Thymus (tissue), 11 donors: Measurements from ENCODE around the gene CPA4. TPM values are rescaled to one million over a fixed set of nuclear protein-coding genes. Genes with fewer than 3 reads are reported as not detected.
A peak's percentile ranks its signal among the peaks of the same experiment; 100 is the strongest.

ENCODE experiments used
- DNase-seq, 9 donors: peaks; one replicate each; pipeline ENCODE4 v3.0.0-alpha.2; 2013; ENCODE audit warnings: low spot score in 9 of 9, low read depth in 6 of 9, missing footprints in 1 of 9
- H3K27ac ChIP-seq, 2 donors: one replicate each; pipeline ENCODE4 v1.5.1; 2013; ENCODE audit warnings: control low read depth in 1 of 2, low read depth in 1 of 2, low read length in 1 of 2, mild to moderate bottlenecking in 1 of 2, moderate library complexity in 1 of 2
- H3K27me3 ChIP-seq, 2 donors: one replicate each; pipeline ENCODE4 v1.5.1; 2013; ENCODE audit warnings: low read length in 1 of 2; ENCODE audit not compliant: control insufficient read depth in 2 of 2, insufficient read depth in 1 of 2
- H3K36me3 ChIP-seq, 2 donors: one replicate each; pipeline ENCODE4 v1.5.1; 2013; ENCODE audit warnings: low read length in 1 of 2, mild to moderate bottlenecking in 1 of 2, moderate library complexity in 1 of 2; ENCODE audit not compliant: control insufficient read depth in 2 of 2, insufficient read depth in 2 of 2
- H3K4me1 ChIP-seq, 2 donors: one replicate each; pipeline ENCODE4 v1.5.1; 2013; ENCODE audit warnings: low read length in 2 of 2; ENCODE audit not compliant: control insufficient read depth in 2 of 2, insufficient read depth in 2 of 2
- H3K4me3 ChIP-seq, 2 donors: one replicate each; pipeline ENCODE4 v1.5.1; 2013; ENCODE audit warnings: low read length in 2 of 2, control low read depth in 1 of 2, mild to moderate bottlenecking in 1 of 2
- H3K9me3 ChIP-seq, 2 donors: one replicate each; pipeline ENCODE4 v1.5.1; 2013; ENCODE audit warnings: low read length in 1 of 2, mild to moderate bottlenecking in 1 of 2; ENCODE audit not compliant: control insufficient read depth in 2 of 2, insufficient read depth in 1 of 2
- WGBS: extraction: QIAGEN DNeasy Blood & Tissue Kit; methylation state at CpG from one replicate; pipeline ENCODE4 v1.1.7; 2013; 5-methylcytosine and 5-hydroxymethylcytosine counted together
- polyA plus RNA-seq: library from polyadenylated mRNA; stranded (reverse); fragments of 200-250 nt; gene quantifications from one replicate; pipeline ENCODE4 v1.2.3, GENCODE V29; 2013
- total RNA-seq: library from RNA; stranded (reverse); fragments of 120-200 nt; gene quantifications from one replicate; pipeline ENCODE4 v1.2.4, GENCODE V29; 2013
- donor health status: healthy.

Gene CPA4
- total and polyA plus RNA-seq, 2 donors: 0.96 to 0.99 TPM

DNA sequence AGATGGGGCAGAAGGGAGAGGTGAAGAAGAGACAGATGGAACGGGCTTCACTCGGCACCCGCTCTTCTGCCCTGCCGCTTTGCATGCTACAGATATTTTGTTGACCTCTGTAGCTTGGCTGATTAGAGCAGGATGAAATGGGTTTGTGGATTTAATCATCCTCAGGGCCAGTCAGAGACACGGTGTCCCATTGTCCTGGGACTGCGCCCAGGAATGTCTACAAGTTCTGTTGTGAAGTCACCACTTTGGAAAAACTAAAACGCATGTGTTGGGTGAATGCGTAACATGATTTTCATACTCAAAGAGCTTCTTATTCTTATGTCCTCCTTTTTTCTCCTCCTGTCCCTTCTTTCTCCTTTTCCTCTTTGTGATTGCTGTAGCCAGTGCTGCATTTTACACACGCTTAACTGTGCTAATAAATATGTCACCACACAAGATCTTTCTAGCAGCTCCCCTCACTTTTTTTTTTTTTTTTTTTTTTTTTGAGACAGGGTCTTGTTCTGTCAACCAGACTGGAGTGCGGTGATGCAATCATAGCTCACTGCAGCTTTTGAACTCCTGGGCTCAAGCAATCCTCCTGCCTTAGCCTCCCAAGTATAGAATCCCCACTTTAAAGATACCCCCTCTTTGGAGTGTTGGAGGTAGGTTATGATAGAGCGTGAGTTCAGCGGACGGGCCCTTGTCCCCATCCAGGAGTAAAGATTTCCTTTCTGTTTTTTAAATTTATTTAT lies 3.4 kb downstream of the CPA4 start:
- H3K4me3 ChIP-seq: no peak overlapping the region
- DNase-seq: no peak
- 99% methylated on average over 13 of the region's 13 CpGs for WGBS

DNA sequence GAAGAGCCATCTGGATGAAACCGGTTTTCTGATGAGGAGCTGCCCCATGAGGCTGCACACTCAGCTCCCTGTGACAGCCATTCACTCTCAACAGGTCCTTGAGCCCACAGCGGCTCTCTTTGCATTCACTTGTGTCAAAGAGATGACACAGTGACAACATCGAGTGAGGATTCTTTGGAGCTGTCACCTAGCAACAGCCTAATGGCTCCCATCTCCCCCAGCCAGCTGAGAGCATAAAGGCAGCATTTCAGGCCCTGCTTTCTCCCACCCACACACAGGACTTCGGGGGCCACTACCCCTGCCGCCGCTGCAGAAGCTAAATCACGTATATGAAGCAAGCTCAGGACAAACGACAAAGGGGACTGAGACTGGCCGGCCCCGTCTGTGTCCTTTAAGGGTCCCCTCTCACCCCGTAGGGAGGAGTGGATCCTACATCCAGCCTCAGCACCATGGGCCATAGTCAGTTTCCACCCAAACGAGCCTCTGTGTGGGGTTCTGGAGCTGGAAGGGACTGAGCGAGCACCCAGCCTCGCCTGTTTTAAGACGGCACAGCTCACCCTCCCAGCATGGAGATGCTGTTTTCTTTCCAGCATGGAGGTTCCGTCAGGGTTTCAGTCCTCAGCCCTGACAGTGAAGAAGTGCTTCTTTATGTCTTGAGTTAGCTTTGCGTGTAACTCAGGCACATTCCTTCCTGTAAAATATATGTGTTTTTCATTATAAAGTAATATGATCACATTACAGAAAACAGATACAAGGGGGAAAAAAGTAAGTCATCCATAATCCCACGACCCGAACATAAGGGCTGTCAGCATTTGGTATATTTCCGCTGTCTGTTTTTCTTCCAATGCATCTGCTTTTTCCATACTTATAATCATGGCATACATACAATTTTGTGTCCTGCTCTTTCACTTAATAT lies 4.9 kb downstream of the CPA4 start:
- H3K36me3 ChIP-seq: no peaks in the 10 kb centered on the region
- peaks cover 3 to 37% of the 10 kb centered on the region in 2 donors for H3K4me1 ChIP-seq
- peaks cover 1 to 21% of the 10 kb centered on the region in 2 donors for H3K9me3 ChIP-seq
- H3K27me3 ChIP-seq: no peaks in the 10 kb centered on the region
- DNase-seq: no peak
- H3K27ac ChIP-seq: peak overlapping the region in 1 of 2 donors; percentile 40
- H3K4me3 ChIP-seq: no peak overlapping the region
- 96% methylated on average over 20 of the region's 20 CpGs for WGBS

More for the DNA sequence above, 3.4 kb downstream of the CPA4 start:
- H3K27me3 ChIP-seq: no peaks in the 10 kb centered on the region
- H3K36me3 ChIP-seq: no peaks in the 10 kb centered on the region
- no peak overlapping the region for H3K27ac ChIP-seq
- peaks cover 1 to 17% of the 10 kb centered on the region in 2 donors for H3K9me3 ChIP-seq
- H3K4me1 ChIP-seq: peaks cover 3 to 34% of the 10 kb centered on the region in 2 donors

GRCh38 chr7:130298544-130299326 lies 5.8 kb downstream of the CPA4 start:
- Histone ChIP-seq H3K4me3 (no peak overlapping the region), H3K36me3 (no peaks in the 10 kb centered on the region), H3K27ac (no peak overlapping the region), H3K27me3 (no peaks in the 10 kb centered on the region), H3K4me1 (peaks cover 1 to 35% of the 10 kb centered on the region in 2 donors), H3K9me3 (peaks cover 1 to 19% of the 10 kb centered on the region in 2 donors)
- WGBS: 96% methylated on average over 5 of the region's 5 CpGs
- no peak for DNase-seq

DNA sequence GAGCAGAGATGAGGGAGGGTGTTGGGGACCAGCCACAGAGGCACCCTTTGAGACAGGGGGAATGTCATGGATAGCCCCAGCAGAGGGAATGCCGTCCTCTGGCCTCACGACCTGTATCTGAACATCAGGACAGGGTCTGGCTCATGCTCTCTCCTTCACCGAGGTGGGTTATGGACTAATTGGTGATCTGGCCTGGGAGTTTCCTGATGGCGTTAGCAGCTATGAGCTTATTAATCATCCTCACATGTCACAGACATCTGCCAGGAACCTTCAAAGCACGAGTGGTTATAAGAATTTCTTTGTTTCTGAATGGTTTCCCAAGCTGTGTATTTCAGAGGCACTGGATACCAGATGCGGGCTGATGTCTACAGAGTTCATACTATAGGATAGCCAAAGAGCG lies 6.9 kb downstream of the CPA4 start:
- Histone ChIP-seq H3K4me3 (no peak overlapping the region), H3K9me3 (peaks cover 1 to 7% of the 10 kb centered on the region in 2 donors), H3K27me3 (no peaks in the 10 kb centered on the region), H3K4me1 (peaks cover 0 to 29% of the 10 kb centered on the region in 2 donors), H3K36me3 (no peaks in the 10 kb centered on the region), H3K27ac (no peak overlapping the region)
- WGBS: 95% methylated on average over 7 of the region's 7 CpGs
- DNase-seq: no peak

- WGBS: 91% methylated on average over 8 of the region's 8 CpGs
- Histone ChIP-seq H3K36me3 (no peaks in the 10 kb centered on the region), H3K9me3 (peaks cover 1 to 7% of the 10 kb centered on the region in 2 donors), H3K27me3 (no peaks in the 10 kb centered on the region), H3K4me3 (no peak overlapping the region), H3K27ac (no peak overlapping the region), H3K4me1 (peaks cover 0 to 23% of the 10 kb centered on the region in 2 donors)
- no peak for DNase-seq
Measured at GRCh38 chr7:130301501-130302020, 8.6 kb downstream of the CPA4 start.

DNA sequence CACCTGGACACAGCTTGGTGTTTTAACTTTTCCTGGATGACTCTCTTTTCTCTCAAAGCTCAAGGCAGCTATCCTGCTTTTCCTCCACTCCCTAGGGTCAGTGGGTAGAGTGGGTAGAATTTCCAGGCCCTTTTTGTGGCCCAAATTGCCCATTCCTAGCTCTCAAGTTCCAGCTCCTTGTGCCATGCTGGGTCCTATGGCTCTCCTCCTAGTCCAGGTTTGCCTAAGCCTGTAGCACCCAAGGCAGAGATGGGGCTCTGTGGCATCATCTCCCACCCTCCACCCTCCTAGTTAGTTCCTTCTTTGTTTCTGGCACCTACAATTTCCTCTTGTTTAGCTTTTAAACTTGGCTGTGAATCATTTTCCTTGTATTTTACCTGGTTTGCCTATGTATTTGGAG lies 9.7 kb downstream of the CPA4 start:
- no peak overlapping the region for H3K27ac ChIP-seq
- no peaks in the 10 kb centered on the region for H3K27me3 ChIP-seq
- no peaks in the 10 kb centered on the region for H3K36me3 ChIP-seq
- H3K4me3 ChIP-seq: no peak overlapping the region
- peaks cover 0 to 18% of the 10 kb centered on the region in 2 donors for H3K4me1 ChIP-seq
- H3K9me3 ChIP-seq: peaks cover 1 to 7% of the 10 kb centered on the region in 2 donors
- no peak for DNase-seq

- Histone ChIP-seq H3K9me3 (peaks cover 0 to 7% of the 10 kb centered on the region in 2 donors), H3K27ac (no peak overlapping the region), H3K4me3 (no peak overlapping the region), H3K4me1 (peaks cover 0 to 20% of the 10 kb centered on the region in 2 donors), H3K27me3 (no peaks in the 10 kb centered on the region), H3K36me3 (no peaks in the 10 kb centered on the region)
- 75% methylated on average over 2 of the region's 2 CpGs for WGBS
- no peak for DNase-seq
Measured at GRCh38 chr7:130303127-130303526, 10.2 kb downstream of the CPA4 start.

DNA sequence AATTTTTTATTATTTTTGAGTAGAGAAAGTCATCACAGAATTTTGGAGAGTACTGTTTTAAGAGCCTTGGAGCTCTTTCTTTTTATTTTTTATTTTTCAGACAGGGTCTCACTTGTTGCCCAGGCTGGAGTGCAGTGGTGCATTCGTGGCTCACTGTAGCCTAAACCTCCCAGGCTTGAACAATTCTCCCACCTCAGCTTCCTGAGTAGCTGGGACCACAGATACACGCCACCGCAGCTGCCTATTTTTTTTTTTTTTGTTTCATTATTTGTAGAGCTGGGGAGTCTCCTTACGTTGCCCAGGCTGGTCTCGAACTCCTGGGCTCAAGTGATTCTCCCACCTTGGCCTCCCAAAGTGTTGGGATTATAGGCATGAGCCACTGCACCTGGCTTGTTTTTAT lies 10.6 kb downstream of the CPA4 start:
- Histone ChIP-seq H3K27me3 (no peaks in the 10 kb centered on the region), H3K9me3 (peaks cover 0 to 7% of the 10 kb centered on the region in 2 donors), H3K4me3 (no peak overlapping the region), H3K27ac (no peak overlapping the region), H3K4me1 (peaks cover 0 to 20% of the 10 kb centered on the region in 2 donors), H3K36me3 (no peaks in the 10 kb centered on the region)
- DNase-seq: peak in 1 of 9 donors; percentile 33
- 13% methylated on average over 5 of the region's 5 CpGs for whole genome bisulfite sequencing
